ENCODE data around the gene TDRD7. TPM values are rescaled to one million over a fixed set of nuclear protein-coding genes. Genes with fewer than 3 reads are reported as not detected.

The TDRD7 gene
- total RNA-seq, 4 donors from 2014 or later = 3.6 to 19.4 (median 14.8) TPM

DNA sequence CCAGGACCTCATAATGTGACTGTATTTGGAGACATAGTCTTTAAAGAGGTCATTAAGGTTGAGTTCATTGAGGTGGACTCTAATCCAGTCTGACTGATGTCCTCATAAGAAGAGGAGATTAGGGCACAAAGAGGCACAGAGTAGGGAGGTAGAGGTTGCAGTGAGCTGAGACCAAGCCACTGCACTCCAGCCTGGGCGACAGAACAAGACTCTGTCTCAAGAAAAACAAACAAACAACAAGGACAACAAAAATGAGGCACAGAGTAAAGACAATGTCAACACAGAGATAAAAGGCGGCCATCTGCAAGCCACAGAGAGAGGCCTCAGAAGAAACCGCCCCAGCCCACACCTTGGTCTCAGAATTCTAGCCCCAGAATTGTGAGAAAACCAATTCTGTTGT, 17.0 kb upstream of the TDRD7 start:
- Histone ChIP-seq H3K27me3 (no peaks in the 10 kb centered on the region), H3K4me1 (no peaks in the 10 kb centered on the region), H3K36me3 (no peaks in the 10 kb centered on the region), H3K4me3 (no peak overlapping the region), H3K27ac (no peak overlapping the region), H3K9me3 (no peaks in the 10 kb centered on the region)
- TF ChIP-seq, protein P1, sequence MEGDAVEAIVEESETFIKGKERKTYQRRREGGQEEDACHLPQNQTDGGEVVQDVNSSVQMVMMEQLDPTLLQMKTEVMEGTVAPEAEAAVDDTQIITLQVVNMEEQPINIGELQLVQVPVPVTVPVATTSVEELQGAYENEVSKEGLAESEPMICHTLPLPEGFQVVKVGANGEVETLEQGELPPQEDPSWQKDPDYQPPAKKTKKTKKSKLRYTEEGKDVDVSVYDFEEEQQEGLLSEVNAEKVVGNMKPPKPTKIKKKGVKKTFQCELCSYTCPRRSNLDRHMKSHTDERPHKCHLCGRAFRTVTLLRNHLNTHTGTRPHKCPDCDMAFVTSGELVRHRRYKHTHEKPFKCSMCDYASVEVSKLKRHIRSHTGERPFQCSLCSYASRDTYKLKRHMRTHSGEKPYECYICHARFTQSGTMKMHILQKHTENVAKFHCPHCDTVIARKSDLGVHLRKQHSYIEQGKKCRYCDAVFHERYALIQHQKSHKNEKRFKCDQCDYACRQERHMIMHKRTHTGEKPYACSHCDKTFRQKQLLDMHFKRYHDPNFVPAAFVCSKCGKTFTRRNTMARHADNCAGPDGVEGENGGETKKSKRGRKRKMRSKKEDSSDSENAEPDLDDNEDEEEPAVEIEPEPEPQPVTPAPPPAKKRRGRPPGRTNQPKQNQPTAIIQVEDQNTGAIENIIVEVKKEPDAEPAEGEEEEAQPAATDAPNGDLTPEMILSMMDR (IDR thresholded peaks at IDR 0.05) = no peak
- intact Hi-C loops (cut with DNase I; ENCODE audit: low total_unique reads) = no loop called here
- DNase-seq = no peak

- intact Hi-C loops (cut with DNase I; ENCODE audit: low total_unique reads) = no loop called here
- no peak overlapping the region for H3K27ac ChIP-seq
- no peak for TF ChIP-seq POLR2A (IDR thresholded peaks at IDR 0.05)
- TF ChIP-seq, protein P1 (IDR thresholded peaks at IDR 0.05) = no peak
- H3K9me3 ChIP-seq = no peaks in the 10 kb centered on the region
- H3K36me3 ChIP-seq = no peaks in the 10 kb centered on the region
- no peaks in the 10 kb centered on the region for H3K27me3 ChIP-seq
- no peak for DNase-seq
- H3K4me3 ChIP-seq = no peak overlapping the region
- no peaks in the 10 kb centered on the region for H3K4me1 ChIP-seq
Observed at GRCh38 chr9:97395745-97396144, 16.2 kb upstream of the TDRD7 start.

GRCh38 chr9:97396256-97396655, 15.6 kb upstream of the TDRD7 start:
- TF ChIP-seq, protein P1 (IDR thresholded peaks at IDR 0.05) = no peak
- TF ChIP-seq POLR2A (IDR thresholded peaks at IDR 0.05) = no peak
- Histone ChIP-seq H3K4me1 (no peaks in the 10 kb centered on the region), H3K27me3 (no peaks in the 10 kb centered on the region), H3K27ac (no peak overlapping the region), H3K36me3 (no peaks in the 10 kb centered on the region), H3K9me3 (no peaks in the 10 kb centered on the region), H3K4me3 (no peak overlapping the region)
- DNase-seq = no peak
- intact Hi-C loops (cut with DNase I; ENCODE audit: low total_unique reads) = no loop called here

DNA sequence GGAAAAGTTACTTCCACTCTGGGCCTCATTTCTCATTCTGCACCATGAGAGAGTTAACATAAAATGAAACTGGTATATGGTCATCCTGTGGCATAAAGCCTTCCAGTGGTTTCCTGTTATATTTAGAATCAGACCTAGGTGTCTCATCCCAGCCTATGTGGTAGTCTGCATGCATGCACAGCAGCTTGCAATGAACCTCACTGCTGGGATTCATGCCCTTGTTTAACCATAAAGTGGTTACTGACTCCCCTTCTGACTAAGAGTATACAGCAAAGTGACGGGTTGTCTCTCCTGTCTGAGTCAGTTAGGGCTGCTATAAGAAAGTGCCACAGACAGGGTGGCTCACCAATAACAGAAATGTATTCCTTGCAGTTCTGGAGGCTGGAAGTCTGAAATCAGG, 14.7 kb upstream of the TDRD7 start:
- Histone ChIP-seq H3K27me3 (no peaks in the 10 kb centered on the region), H3K9me3 (no peaks in the 10 kb centered on the region), H3K4me1 (no peaks in the 10 kb centered on the region), H3K36me3 (no peaks in the 10 kb centered on the region), H3K4me3 (no peak overlapping the region), H3K27ac (no peak overlapping the region)
- intact Hi-C loops (cut with DNase I; ENCODE audit: low total_unique reads) = no loop called here
- DNase-seq = no peak
- TF ChIP-seq, protein P1 (IDR thresholded peaks at IDR 0.05) = no peak
- TF ChIP-seq POLR2A (IDR thresholded peaks at IDR 0.05) = no peak

DNA sequence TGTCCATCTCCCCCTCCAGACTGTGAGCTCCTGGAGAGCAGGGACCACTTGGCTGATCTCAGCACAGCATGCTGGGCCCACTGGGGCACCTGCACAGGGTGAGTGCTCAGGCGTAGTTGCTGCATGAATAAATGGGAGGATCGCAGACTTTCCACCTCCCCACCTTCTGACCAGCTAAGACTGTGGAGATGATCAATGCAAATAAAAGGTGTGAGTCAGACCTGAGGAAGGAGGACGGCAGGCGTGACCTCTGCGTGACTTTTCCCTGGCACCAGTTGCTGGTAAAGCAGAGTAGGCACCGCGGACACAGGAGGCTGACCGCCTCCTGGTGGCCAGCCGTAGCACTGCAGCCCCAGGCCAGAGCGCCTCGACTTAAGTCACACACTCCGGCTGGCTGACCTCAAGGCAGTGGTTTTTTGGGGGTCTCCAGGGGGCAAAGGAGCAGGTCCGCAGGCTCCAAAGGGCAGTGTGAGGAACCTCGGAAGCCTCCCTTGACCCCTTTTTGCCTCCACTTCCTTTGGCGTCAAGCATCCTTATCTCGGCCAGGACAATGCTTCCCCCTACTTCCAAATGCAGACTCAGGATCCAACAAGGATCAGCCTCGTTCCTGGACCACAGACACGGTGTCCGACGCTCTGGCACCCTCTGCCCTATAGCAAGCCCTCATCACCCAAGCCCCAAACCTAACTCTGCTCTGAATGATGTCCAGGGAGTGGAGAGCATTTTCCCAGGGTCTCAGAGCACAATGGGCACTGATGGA, 12.7 kb upstream of the TDRD7 start:
- Histone ChIP-seq H3K36me3 (no peaks in the 10 kb centered on the region), H3K27me3 (no peaks in the 10 kb centered on the region), H3K9me3 (peaks cover 0 to 10% of the 10 kb centered on the region in 2 donors), H3K27ac (no peak overlapping the region), H3K4me3 (no peak overlapping the region), H3K4me1 (no peaks in the 10 kb centered on the region)
- DNase-seq = peak; percentile 25 to 39
- intact Hi-C loops (cut with DNase I; ENCODE audit: low total_unique reads) = no loop called here
- TF ChIP-seq, protein P1 (IDR thresholded peaks at IDR 0.05) = peak; percentile 58 to 81 (median 72)
- TF ChIP-seq POLR2A (IDR thresholded peaks at IDR 0.05) = no peak
